ENCODE data around the gene FER.

DNA sequence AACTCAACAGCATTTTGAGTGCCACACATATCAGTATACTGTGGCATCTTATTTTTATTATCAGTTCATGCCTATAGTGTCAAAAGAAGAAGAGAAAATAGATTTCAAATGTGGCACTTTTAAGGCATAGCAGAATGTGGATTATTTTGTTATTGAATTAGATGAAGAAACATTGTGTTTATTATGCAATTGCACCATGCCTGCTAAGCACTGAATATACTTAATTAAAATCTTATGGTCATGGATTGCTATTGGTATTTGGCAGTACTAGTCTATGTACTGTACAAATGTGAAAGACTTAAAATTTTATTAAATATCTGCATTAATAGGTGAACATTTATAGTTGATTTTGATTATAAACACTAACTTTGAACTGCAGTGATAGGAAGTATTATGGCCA is 128.8 kb downstream of the FER start:
- TF ChIP-seq, protein P1, sequence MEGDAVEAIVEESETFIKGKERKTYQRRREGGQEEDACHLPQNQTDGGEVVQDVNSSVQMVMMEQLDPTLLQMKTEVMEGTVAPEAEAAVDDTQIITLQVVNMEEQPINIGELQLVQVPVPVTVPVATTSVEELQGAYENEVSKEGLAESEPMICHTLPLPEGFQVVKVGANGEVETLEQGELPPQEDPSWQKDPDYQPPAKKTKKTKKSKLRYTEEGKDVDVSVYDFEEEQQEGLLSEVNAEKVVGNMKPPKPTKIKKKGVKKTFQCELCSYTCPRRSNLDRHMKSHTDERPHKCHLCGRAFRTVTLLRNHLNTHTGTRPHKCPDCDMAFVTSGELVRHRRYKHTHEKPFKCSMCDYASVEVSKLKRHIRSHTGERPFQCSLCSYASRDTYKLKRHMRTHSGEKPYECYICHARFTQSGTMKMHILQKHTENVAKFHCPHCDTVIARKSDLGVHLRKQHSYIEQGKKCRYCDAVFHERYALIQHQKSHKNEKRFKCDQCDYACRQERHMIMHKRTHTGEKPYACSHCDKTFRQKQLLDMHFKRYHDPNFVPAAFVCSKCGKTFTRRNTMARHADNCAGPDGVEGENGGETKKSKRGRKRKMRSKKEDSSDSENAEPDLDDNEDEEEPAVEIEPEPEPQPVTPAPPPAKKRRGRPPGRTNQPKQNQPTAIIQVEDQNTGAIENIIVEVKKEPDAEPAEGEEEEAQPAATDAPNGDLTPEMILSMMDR (IDR thresholded peaks at IDR 0.05) = no peak
- no peak for TF ChIP-seq POLR2A (IDR thresholded peaks at IDR 0.05)
